Measurements from ENCODE around the gene ENPP7. TPM values are rescaled to one million over a fixed set of nuclear protein-coding genes. Genes with fewer than 3 reads are reported as not detected.

Gene ENPP7
- total RNA-seq, 1 experiment from 2014 or later, result not detected

DNA sequence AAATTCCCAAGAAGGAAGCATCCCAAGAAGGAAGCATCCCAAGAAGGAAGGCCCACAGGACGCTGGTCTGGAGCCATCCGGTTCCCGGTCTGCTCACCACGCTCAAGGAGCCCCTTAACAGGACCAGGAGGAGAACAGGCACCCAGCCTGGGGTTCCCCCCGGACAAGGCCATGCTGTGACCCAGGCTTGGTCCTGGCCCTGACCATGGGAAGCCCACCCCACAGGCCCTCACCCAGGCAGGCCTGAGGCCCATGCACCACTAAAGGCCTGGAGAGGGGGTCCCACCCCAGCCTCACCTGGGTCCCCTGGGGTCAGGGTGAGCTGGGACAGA is 340 bp upstream of the ENPP7 start:
- DNase-seq (ENCODE audit: low read depth), result no peak

DNA sequence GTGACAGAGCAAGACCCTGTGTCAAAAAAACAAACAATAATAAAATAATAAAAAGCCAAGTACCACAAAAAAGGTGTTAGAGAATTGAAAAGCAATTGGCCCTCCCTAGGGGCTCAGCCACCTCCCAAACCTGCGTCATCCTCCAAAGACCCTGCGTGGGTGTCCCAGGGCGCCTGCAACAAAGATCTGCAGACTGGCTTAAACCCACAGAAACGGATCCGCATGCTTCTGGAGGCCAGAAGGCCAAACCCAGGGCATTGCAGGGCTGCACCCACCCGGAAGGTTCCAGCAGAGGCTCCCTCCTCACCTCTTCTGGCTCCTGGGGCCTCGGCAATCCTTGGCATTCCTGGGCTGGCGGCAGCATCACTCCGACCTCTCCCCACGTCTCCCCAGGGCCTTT is 1.5 kb downstream of the ENPP7 start:
- no peak for DNase-seq (ENCODE audit: low read depth)

DNA sequence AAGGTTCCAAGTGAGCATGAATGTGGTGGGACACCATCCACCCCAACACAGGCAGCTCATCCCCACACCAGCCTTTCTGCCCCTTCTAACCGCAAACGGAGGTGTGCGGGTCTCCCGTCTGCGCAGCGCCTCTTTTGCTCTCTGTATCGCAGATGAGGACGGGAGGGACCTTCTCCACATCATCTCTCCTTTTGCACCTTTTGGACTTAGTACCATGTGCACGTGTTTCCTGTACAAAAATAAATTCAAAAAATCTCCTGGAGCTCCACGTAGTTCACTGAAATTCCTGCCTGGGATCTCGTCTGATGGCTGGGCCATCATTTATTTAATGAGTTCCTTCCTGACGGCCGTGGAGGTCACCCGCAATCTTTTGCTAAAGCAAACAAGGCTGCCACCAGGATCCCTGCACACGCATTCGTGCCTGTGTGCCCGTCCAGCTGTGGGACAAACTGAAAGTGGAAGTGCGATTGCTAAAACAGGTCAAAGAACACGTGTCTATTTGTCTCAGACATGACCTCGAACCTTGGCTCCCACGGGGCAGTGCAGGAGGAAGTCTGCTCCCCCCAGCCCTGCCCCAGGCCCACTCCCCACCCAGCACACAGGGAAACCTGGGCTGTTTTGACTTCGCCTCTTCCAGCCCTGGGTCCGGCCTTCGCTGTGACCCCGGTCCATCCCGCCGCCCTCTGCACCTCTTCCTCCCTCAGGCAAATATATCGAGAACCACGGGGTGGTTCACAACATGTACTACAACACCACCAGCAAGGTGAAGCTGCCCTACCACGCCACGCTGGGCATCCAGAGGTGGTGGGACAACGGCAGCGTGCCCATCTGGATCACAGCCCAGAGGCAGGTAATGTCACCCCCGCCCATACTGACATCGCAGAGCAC is 2.3 kb downstream of the ENPP7 start:
- DNase-seq (ENCODE audit: low read depth), result no peak

DNA sequence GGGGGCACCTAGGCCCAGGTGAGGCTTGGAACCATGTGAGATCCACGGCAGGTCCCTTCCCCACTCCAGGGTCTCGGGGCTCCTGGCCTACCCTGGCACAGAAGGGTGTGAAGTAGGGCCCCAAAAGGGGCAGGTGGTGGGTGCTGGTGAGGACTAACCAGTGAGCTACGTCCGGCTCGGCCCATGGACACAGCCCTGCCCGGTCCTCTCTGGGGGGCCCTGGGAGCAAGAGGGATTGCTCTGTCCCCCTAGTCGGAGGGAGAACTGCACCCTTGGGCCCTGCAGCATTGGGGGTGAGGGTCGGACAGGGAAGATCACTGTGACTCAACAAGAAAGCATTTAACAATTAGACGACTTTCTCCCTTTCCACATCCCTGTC is 2.9 kb downstream of the ENPP7 start:
- no peak for DNase-seq (ENCODE audit: low read depth)

DNA sequence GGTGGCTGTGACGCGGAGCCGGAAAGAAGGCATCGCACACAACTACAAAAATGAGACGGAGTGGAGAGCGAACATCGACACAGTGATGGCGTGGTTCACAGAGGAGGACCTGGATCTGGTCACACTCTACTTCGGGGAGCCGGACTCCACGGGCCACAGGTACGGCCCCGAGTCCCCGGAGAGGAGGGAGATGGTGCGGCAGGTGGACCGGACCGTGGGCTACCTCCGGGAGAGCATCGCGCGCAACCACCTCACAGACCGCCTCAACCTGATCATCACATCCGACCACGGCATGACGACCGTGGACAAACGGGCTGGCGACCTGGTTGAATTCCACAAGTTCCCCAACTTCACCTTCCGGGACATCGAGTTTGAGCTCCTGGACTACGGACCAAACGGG is 4.4 kb downstream of the ENPP7 start:
- no peak for DNase-seq (ENCODE audit: low read depth)

DNA sequence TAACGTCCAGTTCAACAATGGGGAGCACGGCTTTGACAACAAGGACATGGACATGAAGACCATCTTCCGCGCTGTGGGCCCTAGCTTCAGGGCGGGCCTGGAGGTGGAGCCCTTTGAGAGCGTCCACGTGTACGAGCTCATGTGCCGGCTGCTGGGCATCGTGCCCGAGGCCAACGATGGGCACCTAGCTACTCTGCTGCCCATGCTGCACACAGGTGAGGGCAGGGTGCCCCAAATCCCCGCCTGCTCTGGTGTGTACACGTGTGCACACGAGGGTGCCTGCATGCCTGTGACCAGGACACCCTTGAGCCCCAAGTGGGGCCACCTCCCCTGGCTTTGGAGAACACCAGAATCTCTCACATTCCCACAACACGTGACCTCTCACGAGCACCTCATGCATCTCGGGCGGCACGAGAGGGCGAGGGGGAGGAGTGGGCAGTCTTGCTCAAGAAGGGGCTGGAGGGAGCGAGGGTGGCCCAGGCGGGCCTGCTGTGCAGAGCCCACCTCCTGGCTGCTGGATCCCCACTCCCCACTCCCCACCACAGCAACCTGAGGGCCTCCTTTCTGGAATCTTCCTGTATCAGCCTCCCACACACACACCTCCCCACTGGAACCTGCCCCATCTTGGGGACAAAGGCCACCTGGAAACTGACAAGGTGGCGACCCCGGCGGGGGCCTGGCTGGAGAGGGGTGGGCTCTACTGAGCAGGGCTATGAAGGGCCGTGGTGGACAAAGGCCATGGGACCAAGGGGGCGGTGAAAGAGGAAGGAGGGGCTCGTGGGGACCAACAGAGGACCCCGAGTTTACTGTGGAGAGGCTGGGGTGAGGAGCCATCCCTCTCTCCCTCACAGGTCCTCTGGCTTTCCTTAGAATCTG is 6.5 kb downstream of the ENPP7 start:
- no peak for DNase-seq (ENCODE audit: low read depth)

DNA sequence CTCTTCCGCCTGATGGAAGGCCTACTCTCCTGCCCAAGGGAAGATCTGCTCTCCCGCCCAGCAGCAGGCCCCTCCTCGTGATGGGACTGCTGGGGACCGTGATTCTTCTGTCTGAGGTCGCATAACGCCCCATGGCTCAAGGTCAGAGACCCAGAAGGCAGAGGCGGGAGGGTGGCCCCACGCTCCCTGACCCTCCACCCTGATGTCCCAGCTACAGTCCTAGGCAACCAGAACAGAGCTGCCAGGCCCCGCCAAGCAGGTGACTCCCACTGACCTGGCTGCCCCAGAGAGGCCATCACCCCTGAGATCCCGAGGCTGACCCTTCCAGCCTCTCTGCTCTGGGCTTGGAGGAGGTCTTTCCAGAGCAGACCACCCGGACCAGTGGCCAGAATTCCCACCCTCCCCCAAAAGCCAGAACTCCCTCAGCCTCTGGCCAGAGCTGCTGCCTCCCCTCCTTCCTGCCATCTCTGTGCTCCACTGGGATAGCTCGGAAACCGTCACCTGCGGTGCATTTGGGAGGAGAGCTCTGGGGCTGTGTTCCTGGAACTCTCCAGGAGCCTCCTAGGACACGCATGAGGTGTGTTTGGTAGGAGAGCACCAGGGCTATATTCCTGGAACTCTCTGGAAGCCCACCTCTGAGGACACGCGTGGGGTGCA is 7.3 kb downstream of the ENPP7 start:
- DNase-seq (ENCODE audit: low read depth), result no peak

DNA sequence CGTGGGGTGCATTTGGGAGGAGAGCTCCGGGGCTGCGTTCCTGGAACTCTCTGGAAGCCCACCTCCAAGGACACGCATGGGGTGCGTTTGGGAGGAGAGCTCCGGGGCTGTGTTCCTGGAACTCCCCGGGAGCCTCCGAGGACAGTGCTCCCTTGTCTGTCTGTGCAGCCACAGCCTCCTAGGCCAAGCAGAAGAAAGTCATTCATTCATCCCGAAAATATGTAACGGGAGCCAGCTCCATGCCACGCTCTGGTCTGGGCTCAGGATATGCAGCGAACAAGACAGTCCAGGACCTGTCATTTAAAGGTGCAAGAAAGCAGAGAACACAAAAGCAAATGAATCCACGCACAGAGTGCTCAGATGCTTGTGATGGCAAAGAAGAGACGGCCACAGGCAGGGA is 7.9 kb downstream of the ENPP7 start:
- no peak for DNase-seq (ENCODE audit: low read depth)

DNA sequence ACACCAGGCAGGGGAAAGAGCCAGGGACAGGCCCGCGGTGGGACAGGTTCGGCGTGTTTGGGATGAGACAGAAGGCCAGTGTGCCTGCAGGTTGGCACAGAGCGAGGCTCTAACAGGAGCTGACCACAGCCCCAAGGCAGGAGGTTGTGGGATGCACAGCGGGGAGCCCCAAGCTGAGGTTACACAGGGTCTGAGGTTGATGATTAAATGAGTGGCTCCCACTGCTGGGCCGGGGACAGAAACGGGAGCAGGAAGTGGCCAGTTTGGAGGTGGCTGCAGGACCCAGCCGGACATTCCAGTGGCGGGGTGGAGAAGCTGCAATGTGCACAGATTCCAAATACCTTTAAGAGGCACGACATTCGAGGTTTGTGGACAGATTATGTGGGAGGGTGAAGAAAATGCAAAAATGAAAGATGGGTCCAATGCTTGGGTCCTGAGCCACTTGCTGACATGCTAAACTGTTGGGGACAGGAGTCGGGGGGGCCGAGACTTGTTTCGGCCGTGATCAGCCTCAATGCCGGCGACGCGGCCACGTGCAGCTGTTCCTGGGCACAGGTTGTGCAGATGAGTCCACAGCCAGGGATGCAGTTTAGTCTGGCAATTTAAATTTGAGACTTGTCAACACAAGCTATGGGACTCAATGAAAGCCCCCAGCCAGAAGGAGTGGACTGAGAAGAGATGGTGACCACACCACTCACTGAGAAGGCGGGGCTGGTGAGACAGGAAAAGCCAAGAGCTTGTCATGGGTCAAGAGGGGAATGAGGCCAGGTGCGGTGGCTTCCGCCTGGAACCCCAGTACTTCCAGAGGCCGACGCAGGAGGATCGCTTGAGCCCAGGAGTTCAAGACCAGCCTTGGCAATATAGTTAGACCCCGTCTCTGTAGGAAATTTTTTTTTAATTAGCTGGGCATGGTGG is 8.7 kb downstream of the ENPP7 start:
- DNase-seq (ENCODE audit: low read depth), result peak; percentile 55

DNA sequence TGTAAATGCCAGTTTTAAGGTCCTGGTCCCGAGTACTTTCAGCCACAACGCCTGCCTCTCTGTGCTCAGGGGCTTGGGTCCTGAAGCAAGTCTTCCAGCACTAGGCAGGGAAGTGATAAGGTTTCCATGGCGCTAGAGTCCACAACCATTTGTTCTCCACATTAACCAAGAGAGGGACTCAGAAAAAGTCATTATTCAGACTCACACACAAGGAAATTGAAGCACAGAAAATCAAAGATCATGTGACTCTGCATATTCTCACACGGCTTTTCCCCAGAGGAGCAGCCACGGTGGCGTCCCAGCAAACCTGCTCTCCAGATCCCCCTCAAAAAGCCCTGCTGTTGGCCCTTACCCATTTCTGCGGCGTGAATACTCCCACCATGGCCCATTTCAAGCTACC is 9.7 kb downstream of the ENPP7 start:
- no peak for DNase-seq (ENCODE audit: low read depth)

DNA sequence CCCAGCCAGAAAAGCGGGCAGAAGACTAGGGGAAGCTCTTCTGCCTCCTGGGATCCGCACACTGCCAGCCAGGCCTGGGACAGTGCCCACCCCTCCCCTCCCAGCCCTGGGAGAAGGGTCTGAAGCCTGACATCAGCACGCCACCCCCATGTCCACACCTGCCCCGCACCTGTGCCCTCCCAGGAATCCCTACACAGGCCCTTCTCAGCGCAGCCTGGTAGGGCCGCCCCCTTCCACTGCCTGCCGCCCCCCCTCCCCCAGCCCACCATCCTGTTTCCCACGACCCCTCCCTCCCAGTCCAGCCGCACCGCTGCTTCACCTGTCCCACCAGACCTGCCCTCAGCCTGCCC is 10.6 kb downstream of the ENPP7 start:
- no peak for DNase-seq (ENCODE audit: low read depth)

DNA sequence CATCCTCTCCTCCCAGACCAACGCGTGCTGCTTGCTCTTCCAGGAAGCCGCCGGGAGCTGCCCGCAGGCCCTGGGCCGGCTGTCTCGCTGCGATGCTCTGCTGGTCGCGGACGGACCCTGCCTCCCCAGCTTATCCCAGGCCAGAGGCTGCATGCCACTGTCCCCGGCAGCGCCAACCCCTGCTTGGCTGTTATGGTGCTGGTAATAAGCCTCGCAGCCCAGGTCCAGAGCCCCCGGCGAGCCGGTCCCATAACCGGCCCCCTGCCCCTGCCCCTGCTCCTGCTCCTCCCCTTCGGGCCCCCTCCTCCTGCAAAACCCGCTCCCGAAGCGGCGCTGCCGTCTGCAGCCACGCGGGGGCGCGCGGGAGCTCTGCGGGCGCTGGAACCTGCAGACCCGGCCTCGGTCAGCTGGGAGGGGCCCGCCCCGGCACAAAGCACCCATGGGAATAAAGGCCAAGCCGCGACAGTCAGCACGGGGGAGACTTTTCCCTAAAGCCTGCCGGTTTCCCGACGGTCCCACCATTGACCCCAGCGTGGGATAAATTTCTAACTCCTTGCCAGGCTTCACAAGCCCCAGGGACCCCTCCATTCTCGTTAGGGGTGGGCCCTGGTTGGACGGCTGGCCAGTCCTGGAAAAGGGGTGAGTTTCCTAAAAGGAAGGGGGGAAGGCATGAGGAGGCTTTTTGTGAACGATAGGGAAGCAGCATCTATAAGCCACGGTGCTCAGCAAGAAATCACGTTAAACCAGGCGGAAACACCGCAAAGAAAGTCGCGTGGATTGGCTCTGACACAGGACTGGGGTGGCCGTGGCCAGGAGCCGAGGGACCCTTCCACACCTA is 11.2 kb downstream of the ENPP7 start:
- DNase-seq (ENCODE audit: low read depth), result peak; percentile 27

DNA sequence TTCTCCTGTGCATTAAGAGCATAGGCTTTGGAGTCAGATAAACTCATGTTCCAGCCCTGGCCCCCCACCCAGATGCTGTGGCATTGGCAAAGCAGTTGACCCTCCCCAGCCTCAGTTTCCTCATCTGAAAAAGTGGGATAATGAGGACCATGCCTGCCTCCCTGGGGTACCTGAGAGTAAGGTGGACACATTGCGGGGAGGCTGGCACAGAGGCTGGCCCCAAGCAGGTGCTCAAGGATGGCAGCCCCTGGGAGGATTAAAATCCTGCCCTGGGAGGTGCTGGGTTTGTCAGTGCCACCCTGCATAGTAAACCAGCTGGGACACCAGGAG is 11.8 kb downstream of the ENPP7 start:
- no peak for DNase-seq (ENCODE audit: low read depth)

DNA sequence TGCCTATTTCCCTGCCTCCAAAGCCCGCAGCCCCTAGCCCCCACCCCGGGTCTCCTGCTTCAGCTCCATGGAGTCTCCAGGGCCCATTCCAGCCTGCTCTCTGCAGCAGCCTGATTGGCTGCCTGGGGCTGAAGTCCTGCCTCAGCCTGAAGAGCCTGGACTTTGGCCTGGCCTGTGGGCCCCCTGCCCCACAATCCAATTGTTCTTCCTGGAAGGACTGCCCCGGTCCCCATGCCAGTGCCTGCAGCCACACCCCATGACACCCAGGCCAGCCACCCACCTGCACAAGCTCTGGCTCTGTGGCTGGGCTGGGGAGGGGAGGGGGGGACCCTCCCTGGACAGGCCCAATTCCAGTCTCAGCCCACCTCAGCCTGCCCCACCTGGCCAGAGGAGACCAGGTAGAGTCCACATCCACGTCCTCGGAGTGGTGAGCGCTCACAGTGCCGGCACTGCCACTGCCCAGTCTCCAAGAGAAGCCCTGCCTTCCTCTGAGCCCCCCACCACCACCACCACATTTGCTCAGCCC is 12.3 kb downstream of the ENPP7 start:
- no peak for DNase-seq (ENCODE audit: low read depth)

DNA sequence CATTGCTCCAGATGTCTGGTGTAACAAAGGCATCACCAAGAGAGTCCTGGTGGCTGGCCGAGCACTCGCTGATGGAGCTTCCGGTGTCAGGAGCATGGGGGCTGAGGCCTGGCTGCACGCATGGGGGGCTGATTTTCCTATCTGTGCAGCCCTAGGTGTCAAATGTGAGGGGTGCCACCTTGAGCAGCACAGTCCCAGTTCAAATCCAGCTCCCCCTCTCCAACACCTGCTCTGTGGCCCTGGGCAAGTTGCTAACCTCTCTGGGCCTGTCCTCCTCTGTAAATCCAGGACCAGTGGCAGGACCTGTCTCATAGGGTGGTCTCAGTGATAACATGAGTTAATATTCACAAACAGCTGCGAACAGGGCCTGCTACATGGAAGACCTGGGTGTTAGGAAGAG is 12.9 kb downstream of the ENPP7 start:
- no peak for DNase-seq (ENCODE audit: low read depth)

DNA sequence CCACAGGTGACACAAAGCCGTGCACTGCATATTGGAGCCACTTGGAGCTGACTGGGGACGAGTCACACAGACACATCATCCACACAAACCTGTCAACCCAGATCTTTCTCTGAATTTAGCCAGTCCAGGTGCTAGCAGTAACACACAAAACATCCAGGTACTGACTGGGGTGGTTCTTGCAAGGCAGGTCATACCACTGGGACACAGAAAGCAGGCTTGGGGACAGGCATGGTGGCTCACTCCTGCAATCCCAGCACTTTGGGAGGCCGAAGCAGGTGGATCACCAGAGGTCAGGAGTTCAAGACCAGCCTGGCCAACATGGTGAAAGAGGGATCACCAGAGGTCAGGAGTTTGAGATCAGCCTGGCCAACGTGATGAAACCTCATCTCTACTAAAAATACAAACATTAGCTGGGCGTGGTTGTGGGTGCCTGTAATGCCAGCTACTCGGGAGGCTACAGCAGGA is 14.9 kb downstream of the ENPP7 start:
- no peak for DNase-seq (ENCODE audit: low read depth)

DNA sequence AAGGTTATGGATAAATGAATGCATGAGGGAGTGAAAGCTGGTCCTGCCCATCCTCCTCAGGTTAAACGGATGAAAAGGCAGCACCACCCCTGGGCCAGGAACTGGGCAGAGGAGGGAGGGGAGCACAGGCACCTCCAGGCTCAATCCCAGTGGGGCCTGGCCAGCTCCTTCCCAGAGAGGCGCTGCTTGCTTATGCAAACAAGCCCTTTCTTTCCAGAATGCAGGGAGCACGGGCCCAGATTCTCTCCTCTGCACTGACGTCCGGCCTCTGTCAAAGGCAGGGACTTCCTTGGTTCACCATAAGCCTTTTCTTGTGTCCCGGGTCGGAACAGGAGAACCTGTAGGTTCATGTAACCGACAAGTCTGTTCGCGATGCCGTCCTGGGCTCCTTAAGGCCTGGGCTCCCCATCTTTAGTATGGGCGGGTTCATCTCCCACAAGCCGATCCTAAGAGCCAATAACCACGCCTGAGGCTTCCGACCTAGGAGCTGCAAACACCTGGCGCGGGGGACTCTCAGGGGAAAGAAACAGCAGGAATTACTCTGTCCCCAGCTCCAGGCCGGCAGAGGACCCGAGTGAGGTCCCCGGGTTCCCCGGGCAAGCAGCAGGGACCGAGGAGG is 16.3 kb downstream of the ENPP7 start:
- no peak for DNase-seq (ENCODE audit: low read depth)

DNA sequence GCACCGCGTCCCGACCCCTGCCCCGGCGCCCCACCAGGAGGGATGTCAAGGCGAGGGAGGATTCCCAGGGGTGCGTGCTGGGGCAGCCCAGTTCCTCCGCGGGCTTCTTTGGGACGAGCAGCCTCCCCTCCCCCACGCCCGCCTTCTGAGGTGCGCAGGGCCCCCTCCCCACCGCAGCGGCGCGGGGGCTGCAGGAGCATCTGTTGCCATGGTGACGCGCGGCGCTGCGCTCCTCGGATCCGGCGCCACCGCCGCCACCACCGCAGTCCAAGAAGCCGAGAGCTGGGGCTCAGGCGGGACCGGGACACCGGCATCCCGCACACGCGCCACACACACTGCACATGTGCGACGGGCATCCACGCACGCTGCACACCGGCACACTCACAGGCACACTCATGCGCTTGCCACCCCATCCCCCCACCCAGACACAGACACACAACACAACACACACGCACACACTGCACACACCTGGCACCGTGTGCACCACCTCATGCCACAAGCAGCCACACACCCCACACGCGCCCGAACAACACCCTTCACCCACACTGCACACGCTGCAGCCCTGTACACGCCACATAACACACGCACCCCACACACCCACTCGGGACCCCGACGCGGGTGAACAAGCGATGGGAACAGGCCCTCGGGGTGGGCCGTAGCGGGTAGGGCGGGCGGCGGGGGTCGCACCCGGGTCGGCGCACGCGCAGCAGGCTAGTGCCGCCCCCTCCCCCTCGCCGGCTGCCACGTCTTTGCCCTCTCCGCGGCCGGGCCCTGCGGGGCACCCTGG is 17.0 kb downstream of the ENPP7 start:
- DNase-seq (ENCODE audit: low read depth), result no peak

All from LHCN-M2 (cell line).